A549 (cell line): ENCODE results near the gene BCAS4.

Experiments used
- EHMT2 ChIP-seq: fragments of 200-600 bp; sonication (generic); IDR thresholded peaks from 2 replicates; pipeline ENCODE4 v1.6.1; 2016; ENCODE audit warnings: antibody characterized with exemption, low read depth, mild to moderate bottlenecking, moderate library complexity
- POLR2A ChIP-seq: IDR thresholded peaks from 2 replicates; pipeline ENCODE4 v1.6.1; 2012; ENCODE audit warnings: mild to moderate bottlenecking, low read length
- RAD21 ChIP-seq, 2 experiments: fragments of >200 bp in 1 of 2; sonication (Bioruptor Twin) in 1 of 2; formaldehyde crosslinking in 1 of 2; IDR thresholded peaks in 1 of 2; conservative IDR thresholded peaks in 1 of 2; 2 replicates in 1 of 2; 3 replicates in 1 of 2; pipeline ENCODE4 v1.6.1; 2012 to 2018; ENCODE audit warnings: inconsistent platforms in 1 of 2
- TF ChIP-seq, protein P1 (sequence below): fragments of >200 bp; sonication (Bioruptor Twin); formaldehyde crosslinking; IDR thresholded peaks from 3 replicates; pipeline ENCODE4 v1.5.1; 2016

DNA sequence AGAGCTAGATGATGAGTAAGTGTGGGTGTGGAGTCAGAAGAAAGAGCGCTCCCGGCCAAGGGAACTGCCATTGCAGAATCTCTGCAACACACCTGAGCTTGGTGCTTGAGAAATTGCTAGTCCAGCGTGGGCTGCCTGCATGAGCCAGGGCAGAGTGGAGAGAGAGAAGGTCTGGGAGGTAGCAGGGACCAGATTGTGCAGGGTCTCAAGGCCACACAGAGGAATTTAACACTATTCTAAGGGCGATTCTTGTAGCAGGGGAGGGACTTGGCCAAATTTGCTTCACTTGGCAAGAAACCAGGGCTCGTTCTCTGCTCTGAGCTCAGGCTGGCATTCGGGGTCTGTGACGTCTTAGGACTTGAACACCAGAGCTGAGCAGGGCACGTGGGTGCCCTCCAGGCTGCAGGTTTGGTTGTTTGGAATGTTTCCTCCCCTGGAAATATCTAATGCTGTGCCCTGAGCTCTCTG is 53.5 kb downstream of the BCAS4 start:
- TF ChIP-seq RAD21 (conservative IDR thresholded peaks at IDR 0.05 in 1 of 2, IDR thresholded peaks at IDR 0.05 in 1 of 2) (no peak), EHMT2 (no peak), POLR2A (no peak)
- TF ChIP-seq, protein P1, sequence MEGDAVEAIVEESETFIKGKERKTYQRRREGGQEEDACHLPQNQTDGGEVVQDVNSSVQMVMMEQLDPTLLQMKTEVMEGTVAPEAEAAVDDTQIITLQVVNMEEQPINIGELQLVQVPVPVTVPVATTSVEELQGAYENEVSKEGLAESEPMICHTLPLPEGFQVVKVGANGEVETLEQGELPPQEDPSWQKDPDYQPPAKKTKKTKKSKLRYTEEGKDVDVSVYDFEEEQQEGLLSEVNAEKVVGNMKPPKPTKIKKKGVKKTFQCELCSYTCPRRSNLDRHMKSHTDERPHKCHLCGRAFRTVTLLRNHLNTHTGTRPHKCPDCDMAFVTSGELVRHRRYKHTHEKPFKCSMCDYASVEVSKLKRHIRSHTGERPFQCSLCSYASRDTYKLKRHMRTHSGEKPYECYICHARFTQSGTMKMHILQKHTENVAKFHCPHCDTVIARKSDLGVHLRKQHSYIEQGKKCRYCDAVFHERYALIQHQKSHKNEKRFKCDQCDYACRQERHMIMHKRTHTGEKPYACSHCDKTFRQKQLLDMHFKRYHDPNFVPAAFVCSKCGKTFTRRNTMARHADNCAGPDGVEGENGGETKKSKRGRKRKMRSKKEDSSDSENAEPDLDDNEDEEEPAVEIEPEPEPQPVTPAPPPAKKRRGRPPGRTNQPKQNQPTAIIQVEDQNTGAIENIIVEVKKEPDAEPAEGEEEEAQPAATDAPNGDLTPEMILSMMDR: no peak
